ENCODE results near the gene ARSB.

DNA sequence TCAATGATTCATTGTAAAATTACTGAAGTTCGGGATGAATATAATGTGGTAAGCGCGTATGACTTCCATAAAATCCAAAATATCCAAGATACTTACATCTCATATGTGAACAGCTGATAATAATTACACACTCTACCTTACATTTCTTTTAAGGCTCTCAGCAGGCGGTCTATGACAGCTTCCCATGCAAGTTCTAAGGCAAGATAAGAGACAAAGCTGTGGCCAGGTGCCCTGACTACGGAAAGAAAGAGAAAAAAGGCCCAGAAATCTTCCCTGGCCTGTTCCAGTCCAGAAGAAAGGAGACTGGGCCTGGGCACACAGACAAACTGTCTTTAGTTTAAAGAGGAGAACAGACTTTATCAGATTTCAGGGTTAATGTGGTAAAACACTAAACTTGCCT lies 69.1 kb downstream of the ARSB start:
- TF ChIP-seq, protein P1, sequence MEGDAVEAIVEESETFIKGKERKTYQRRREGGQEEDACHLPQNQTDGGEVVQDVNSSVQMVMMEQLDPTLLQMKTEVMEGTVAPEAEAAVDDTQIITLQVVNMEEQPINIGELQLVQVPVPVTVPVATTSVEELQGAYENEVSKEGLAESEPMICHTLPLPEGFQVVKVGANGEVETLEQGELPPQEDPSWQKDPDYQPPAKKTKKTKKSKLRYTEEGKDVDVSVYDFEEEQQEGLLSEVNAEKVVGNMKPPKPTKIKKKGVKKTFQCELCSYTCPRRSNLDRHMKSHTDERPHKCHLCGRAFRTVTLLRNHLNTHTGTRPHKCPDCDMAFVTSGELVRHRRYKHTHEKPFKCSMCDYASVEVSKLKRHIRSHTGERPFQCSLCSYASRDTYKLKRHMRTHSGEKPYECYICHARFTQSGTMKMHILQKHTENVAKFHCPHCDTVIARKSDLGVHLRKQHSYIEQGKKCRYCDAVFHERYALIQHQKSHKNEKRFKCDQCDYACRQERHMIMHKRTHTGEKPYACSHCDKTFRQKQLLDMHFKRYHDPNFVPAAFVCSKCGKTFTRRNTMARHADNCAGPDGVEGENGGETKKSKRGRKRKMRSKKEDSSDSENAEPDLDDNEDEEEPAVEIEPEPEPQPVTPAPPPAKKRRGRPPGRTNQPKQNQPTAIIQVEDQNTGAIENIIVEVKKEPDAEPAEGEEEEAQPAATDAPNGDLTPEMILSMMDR (IDR thresholded peaks at IDR 0.05; ENCODE audit: low read length): no peak
- no peak for TF ChIP-seq EZH2 (IDR thresholded peaks at IDR 0.05; ENCODE audit: borderline replicate concordance, low read length)

Data from OCI-LY1 (cell line).